Gastroesophageal sphincter (tissue), 3 donors: ENCODE measurements around the gene IL1A.

ENCODE experiments used
- POLR2A ChIP-seq, 2 donors: fragments of 450-650 bp; IDR thresholded peaks; one replicate each; pipeline ENCODE4 v1.6.1; 2017; ENCODE audit warnings: antibody characterized with exemption in 2 of 2, mild to moderate bottlenecking in 2 of 2, moderate library complexity in 1 of 2
- TF ChIP-seq, protein P1 (sequence below), 4 experiments: fragments of 200-600 bp in 2 of 4; fragments of 450-650 bp in 2 of 4; sonication (generic) in 1 of 4; IDR thresholded peaks; one replicate each; pipeline ENCODE4 v1.5.1; 2017 to 2019; ENCODE audit warnings: antibody characterized with exemption in 4 of 4, mild to moderate bottlenecking in 2 of 4, moderate library complexity in 2 of 4

DNA sequence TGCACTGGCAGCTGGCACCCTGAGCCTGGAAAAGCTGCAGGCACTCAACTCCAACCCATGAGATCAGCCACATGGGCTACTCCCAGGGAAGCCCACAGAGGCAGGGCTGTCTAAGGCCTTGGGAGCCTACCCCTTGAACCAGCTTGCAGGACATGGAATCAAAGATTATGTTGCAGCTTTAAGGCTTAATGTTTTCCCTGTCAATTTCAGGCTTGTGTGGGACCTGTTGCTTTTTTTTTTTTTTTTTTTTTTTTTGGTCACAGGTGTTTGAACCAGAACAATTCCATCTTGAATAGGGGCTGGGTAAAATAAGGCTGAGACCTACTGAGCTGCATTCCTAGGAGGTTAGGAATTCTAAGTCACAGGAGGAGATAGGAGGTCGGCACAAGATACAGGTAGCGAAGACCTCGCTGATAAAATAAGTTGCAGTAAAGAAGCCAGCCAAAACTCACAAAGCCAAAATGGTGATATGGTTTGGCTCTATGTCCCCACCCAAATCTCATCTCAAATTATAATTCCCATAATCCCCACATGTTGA is 7.5 kb upstream of the IL1A start:
- TF ChIP-seq, protein P1, sequence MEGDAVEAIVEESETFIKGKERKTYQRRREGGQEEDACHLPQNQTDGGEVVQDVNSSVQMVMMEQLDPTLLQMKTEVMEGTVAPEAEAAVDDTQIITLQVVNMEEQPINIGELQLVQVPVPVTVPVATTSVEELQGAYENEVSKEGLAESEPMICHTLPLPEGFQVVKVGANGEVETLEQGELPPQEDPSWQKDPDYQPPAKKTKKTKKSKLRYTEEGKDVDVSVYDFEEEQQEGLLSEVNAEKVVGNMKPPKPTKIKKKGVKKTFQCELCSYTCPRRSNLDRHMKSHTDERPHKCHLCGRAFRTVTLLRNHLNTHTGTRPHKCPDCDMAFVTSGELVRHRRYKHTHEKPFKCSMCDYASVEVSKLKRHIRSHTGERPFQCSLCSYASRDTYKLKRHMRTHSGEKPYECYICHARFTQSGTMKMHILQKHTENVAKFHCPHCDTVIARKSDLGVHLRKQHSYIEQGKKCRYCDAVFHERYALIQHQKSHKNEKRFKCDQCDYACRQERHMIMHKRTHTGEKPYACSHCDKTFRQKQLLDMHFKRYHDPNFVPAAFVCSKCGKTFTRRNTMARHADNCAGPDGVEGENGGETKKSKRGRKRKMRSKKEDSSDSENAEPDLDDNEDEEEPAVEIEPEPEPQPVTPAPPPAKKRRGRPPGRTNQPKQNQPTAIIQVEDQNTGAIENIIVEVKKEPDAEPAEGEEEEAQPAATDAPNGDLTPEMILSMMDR (IDR thresholded peaks at IDR 0.05) = no peak
- TF ChIP-seq POLR2A (IDR thresholded peaks at IDR 0.05) = no peak
